ENCODE data around the gene ZNF100.
"Not testable (repeated sequence)": the region's sequence is repeated elsewhere in the genome, so short reads cannot be mapped to it uniquely, and the experiment has no call there.

The ZNF100 gene

GRCh38 chr19:21705393-21705792, 62.0 kb downstream of the ZNF100 start:
- DNase-seq (ENCODE audit: low read depth in 2 of 3, low spot score in 1 of 3), result no peak

- DNase-seq (ENCODE audit: low read depth in 2 of 3, low spot score in 1 of 3), result no peak
These were observed 63.1 kb downstream of the ZNF100 start for GRCh38 chr19:21704320-21704719.

- no peak for DNase-seq (ENCODE audit: low read depth in 2 of 3, low spot score in 1 of 3)
These were observed 68.2 kb downstream of the ZNF100 start for GRCh38 chr19:21699197-21699596.

- no peak for DNase-seq (ENCODE audit: low read depth in 2 of 3, low spot score in 1 of 3)
These were observed 69.2 kb downstream of the ZNF100 start for GRCh38 chr19:21698215-21698614.

- DNase-seq (ENCODE audit: low read depth in 2 of 3, low spot score in 1 of 3), result no peak
These were observed 69.7 kb downstream of the ZNF100 start for GRCh38 chr19:21697698-21698097.

- no peak for DNase-seq (ENCODE audit: low read depth in 2 of 3, low spot score in 1 of 3)
These were observed 73.0 kb downstream of the ZNF100 start for GRCh38 chr19:21694171-21694906.

GRCh38 chr19:21693399-21693798, 74.0 kb downstream of the ZNF100 start:
- no peak for DNase-seq (ENCODE audit: low read depth in 2 of 3, low spot score in 1 of 3)

GRCh38 chr19:21691661-21692060, 75.7 kb downstream of the ZNF100 start:
- no peak for DNase-seq (ENCODE audit: low read depth in 2 of 3, low spot score in 1 of 3)

GRCh38 chr19:21688464-21688863, 78.9 kb downstream of the ZNF100 start:
- DNase-seq (ENCODE audit: low read depth in 2 of 3, low spot score in 1 of 3), result no peak

GRCh38 chr19:21680671-21681070, 86.7 kb downstream of the ZNF100 start:
- no peak for DNase-seq (ENCODE audit: low read depth in 2 of 3, low spot score in 1 of 3)

- DNase-seq (ENCODE audit: low read depth in 2 of 3, low spot score in 1 of 3), result no peak
These were observed 87.4 kb downstream of the ZNF100 start for GRCh38 chr19:21680026-21680425.

- DNase-seq (ENCODE audit: low read depth in 2 of 3, low spot score in 1 of 3), result no peak
These were observed 89.5 kb downstream of the ZNF100 start for GRCh38 chr19:21677696-21678418.

GRCh38 chr19:21674454-21674853, 92.9 kb downstream of the ZNF100 start:
- DNase-seq (ENCODE audit: low read depth in 2 of 3, low spot score in 1 of 3), result no peak

- not testable (repeated sequence) for DNase-seq (ENCODE audit: low read depth in 2 of 3, low spot score in 1 of 3)
These were observed 93.9 kb downstream of the ZNF100 start for GRCh38 chr19:21673479-21673878.
